WTC11 (cell line): Measurements from ENCODE around the gene CEBPA. TPM values are rescaled to one million over a fixed set of nuclear protein-coding genes. Genes with fewer than 3 reads are reported as not detected.

Source experiments
- ATAC-seq: fragments of 200-7000 bp; cut with Tn5 transposase; 2 replicates; pipeline ENCODE4 v1.10.0; 2021; ENCODE audit warnings: mild to moderate bottlenecking, moderate library complexity
- CTCF ChIA-PET: fragments of 300-600 bp; sonication (Branson Sonifier 250); formaldehyde crosslinking; loops from one replicate; lab custom pipeline; 2021; ENCODE audit warnings: antibody characterized with exemption; lab: Charles Lee
- POLR2A ChIA-PET: fragments of 350-600 bp; sonication (Branson Sonifier 250); formaldehyde crosslinking; loops from one replicate; lab custom pipeline; 2021; ENCODE audit warnings: antibody characterized with exemption; lab: Charles Lee
- DNase-seq: peaks from one replicate; pipeline ENCODE4 v3.0.0; 2021; ENCODE audit warnings: low spot score
- H3K27ac Mint-ChIP-seq: 2 replicates; pipeline ENCODE4 v1.8.0; 2021; ENCODE audit warnings: mixed read lengths
- H3K27me3 Mint-ChIP-seq: 2 replicates; pipeline ENCODE4 v1.8.0; 2021; ENCODE audit warnings: low read depth, mild to moderate bottlenecking, moderate library complexity, mixed read lengths
- H3K36me3 Mint-ChIP-seq: 2 replicates; pipeline ENCODE4 v1.8.0; 2021; ENCODE audit warnings: mixed read lengths
- H3K4me1 Mint-ChIP-seq: 2 replicates; pipeline ENCODE4 v1.8.0; 2022; ENCODE audit warnings: mixed read lengths
- H3K4me3 Mint-ChIP-seq: 2 replicates; pipeline ENCODE4 v1.8.0; 2021; ENCODE audit warnings: mild to moderate bottlenecking, moderate library complexity, mixed read lengths
- H3K9me3 Mint-ChIP-seq: 2 replicates; pipeline ENCODE4 v1.8.0; 2021; ENCODE audit warnings: mixed read lengths
- AFF4 ChIP-seq: sonication (generic); formaldehyde crosslinking; IDR thresholded peaks from 2 replicates; pipeline ENCODE4 v1.8.1; 2023; ENCODE audit warnings: mild to moderate bottlenecking, missing genetic modification reagents, borderline replicate concordance
- AR ChIP-seq: fragments of 250-450 bp; sonication (Bioruptor Pico); IDR thresholded peaks from 2 replicates; pipeline ENCODE4 v1.9.0; 2021; ENCODE audit warnings: mild to moderate bottlenecking
- ARID4B ChIP-seq: sonication (generic); formaldehyde crosslinking; IDR thresholded peaks from 2 replicates; pipeline ENCODE4 v1.8.0; 2023; ENCODE audit warnings: missing genetic modification reagents, mild to moderate bottlenecking, borderline replicate concordance
- ATF1 ChIP-seq: sonication (generic); formaldehyde crosslinking; IDR thresholded peaks from 2 replicates; pipeline ENCODE4 v1.8.1; 2023; ENCODE audit warnings: mild to moderate bottlenecking, moderate library complexity, missing genetic modification reagents
- ATF3 ChIP-seq: sonication (generic); formaldehyde crosslinking; conservative IDR thresholded peaks from 2 replicates; pipeline ENCODE4 v1.8.1; 2022; ENCODE audit warnings: mild to moderate bottlenecking, missing genetic modification reagents
- CTCF ChIP-seq: fragments of 200-600 bp; IDR thresholded peaks from 2 replicates; pipeline ENCODE4 v1.8.0; 2022; ENCODE audit warnings: antibody characterized with exemption
- ELF4 ChIP-seq: sonication (generic); formaldehyde crosslinking; IDR thresholded peaks from 2 replicates; pipeline ENCODE4 v1.8.1; 2022; ENCODE audit warnings: low read depth, mild to moderate bottlenecking, moderate library complexity, missing genetic modification reagents
- GABPB1 ChIP-seq: sonication (generic); formaldehyde crosslinking; IDR thresholded peaks from 2 replicates; pipeline ENCODE4 v1.8.1; 2023; ENCODE audit warnings: mild to moderate bottlenecking, missing genetic modification reagents
- GRHL2 ChIP-seq: fragments of 250-450 bp; sonication (Bioruptor Pico); IDR thresholded peaks from 2 replicates; pipeline ENCODE4 v1.8.0; 2022; ENCODE audit warnings: mild to moderate bottlenecking, moderate library complexity; ENCODE audit not compliant: insufficient replicate concordance, severe bottlenecking
- HMGA2 ChIP-seq: fragments of 250-450 bp; sonication (Bioruptor Pico); IDR thresholded peaks from 2 replicates; pipeline ENCODE4 v1.4.0; 2021; ENCODE audit warnings: mild to moderate bottlenecking, moderate library complexity
- MLX ChIP-seq: sonication (generic); formaldehyde crosslinking; IDR thresholded peaks from 2 replicates; pipeline ENCODE4 v1.8.1; 2023; ENCODE audit warnings: mild to moderate bottlenecking, missing genetic modification reagents, moderate library complexity
- NFE2L1 ChIP-seq: sonication (generic); formaldehyde crosslinking; IDR thresholded peaks from 2 replicates; pipeline ENCODE4 v1.8.1; 2023; ENCODE audit warnings: missing genetic modification reagents
- SMAD3 ChIP-seq: sonication (generic); formaldehyde crosslinking; IDR thresholded peaks from 2 replicates; pipeline ENCODE4 v1.8.0; 2022; ENCODE audit warnings: missing genetic modification reagents, mild to moderate bottlenecking, borderline replicate concordance
- SMAD4 ChIP-seq: sonication (generic); formaldehyde crosslinking; IDR thresholded peaks from 2 replicates; pipeline ENCODE4 v1.8.0; 2022; ENCODE audit warnings: mild to moderate bottlenecking, missing genetic modification reagents
- SOX15 ChIP-seq: fragments of 250-450 bp; sonication (Bioruptor Pico); IDR thresholded peaks from 2 replicates; pipeline ENCODE4 v1.9.0; 2021; ENCODE audit warnings: mild to moderate bottlenecking
- SP1 ChIP-seq: sonication (generic); formaldehyde crosslinking; conservative IDR thresholded peaks from 2 replicates; pipeline ENCODE4 v1.8.1; 2022; ENCODE audit warnings: missing genetic modification reagents
- USF1 ChIP-seq: sonication (generic); formaldehyde crosslinking; IDR thresholded peaks from 2 replicates; pipeline ENCODE4 v1.8.0; 2022; ENCODE audit warnings: mild to moderate bottlenecking, missing genetic modification reagents
- ZNF121 ChIP-seq: sonication (generic); formaldehyde crosslinking; IDR thresholded peaks from 2 replicates; pipeline ENCODE4 v1.8.0; 2023; ENCODE audit warnings: missing genetic modification reagents
- ZNF423 ChIP-seq: fragments of 250-450 bp; sonication (Bioruptor Pico); IDR thresholded peaks from 2 replicates; pipeline ENCODE4 v2.1.2; 2022; ENCODE audit warnings: mild to moderate bottlenecking, moderate library complexity
- total RNA-seq: library from RNA; stranded (reverse); gene quantifications from 3 replicates; pipeline ENCODE4 v1.2.3, GENCODE V29; 2021

CEBPA gene
- total RNA-seq, 1 experiment from 2014 or later, result 5.6 TPM

GRCh38 chr19:33334271-33334670 lies 31.9 kb upstream of the CEBPA start:
- Mint-ChIP-seq H3K27ac (no peak overlapping the region), H3K4me3 (no peak overlapping the region), H3K4me1 (peaks cover 3% of the 10 kb centered on the region; the same call in 1 of the 2 replicates), H3K9me3 (peaks cover 9% of the 10 kb centered on the region), H3K36me3 (no peaks in the 10 kb centered on the region), H3K27me3 (no peaks in the 10 kb centered on the region; the same call in 1 of the 2 replicates)
- ChIA-PET CTCF (interaction anchor here (0.8 to 1.4 kb wide), 2 partner anchors 32 to 64 kb away, joined by 3 to 4 read pairs; partner anchors contain the start of gene CEBPA), POLR2A (no interaction called here)
- ATAC-seq, result no peak
- TF ChIP-seq SMAD4 (no peak), HMGA2 (CRISPR knock-in tag) (peak; percentile 88), GRHL2 (CRISPR knock-in tag) (no peak)
- no peak for DNase-seq

- TF ChIP-seq CTCF (no peak), USF1 (CRISPR knock-in tag) (no peak), ATF1 (CRISPR knock-in tag) (no peak), SP1 (no peak), AR (no peak), NFE2L1 (no peak), MLX (CRISPR knock-in tag) (no peak), ELF4 (CRISPR knock-in tag) (no peak), ZNF121 (CRISPR knock-in tag) (no peak), SOX15 (CRISPR knock-in tag) (no peak), SMAD3 (CRISPR knock-in tag) (no peak), GABPB1 (no peak), ARID4B (CRISPR knock-in tag) (no peak), ATF3 (CRISPR knock-in tag) (no peak), AFF4 (CRISPR knock-in tag) (no peak), ZNF423 (CRISPR knock-in tag) (no peak)
- Mint-ChIP-seq H3K36me3 (no peaks in the 10 kb centered on the region), H3K4me1 (peaks cover 3% of the 10 kb centered on the region; the same call in 1 of the 2 replicates), H3K9me3 (peaks cover 9% of the 10 kb centered on the region), H3K27me3 (no peaks in the 10 kb centered on the region; the same call in 1 of the 2 replicates), H3K27ac (no peak overlapping the region), H3K4me3 (no peak overlapping the region)
- DNase-seq (no peak), ATAC-seq (no peak)
- ChIA-PET POLR2A (no interaction called here), CTCF (interaction anchor here (0.8 kb wide), 1 partner anchor 31 kb away, joined by 3 read pairs; the partner anchor contains the start of gene CEBPA)
Observed at GRCh38 chr19:33333642-33334041, 31.3 kb upstream of the CEBPA start.
